Kidney epithelial cell (primary cell): ENCODE results near the gene GOT1. TPM values are rescaled to one million over a fixed set of nuclear protein-coding genes. Genes with fewer than 3 reads are reported as not detected.

Experiments used
- total RNA-seq: library from RNA; depleted of rRNA; stranded (reverse); fragments of >200 nt; gene quantifications from 2 replicates; pipeline ENCODE4 v1.2.3, GENCODE V29; 2015

The GOT1 gene
- total RNA-seq, 1 donor from 2014 or later, result 73.7 TPM

Other genes with a start within 250 kb of the GOT1 start
- gene HPSE2, start 194.8 kb downstream of the GOT1 start, total RNA-seq, result not detected in 2 replicates
- gene CNNM1, start 101.3 kb downstream of the GOT1 start, total RNA-seq, result 0.62 and 0.92 TPM in 2 replicates
- gene NKX2-3, start 102.3 kb upstream of the GOT1 start, total RNA-seq, result not detected in 2 replicates
- gene SLC25A28, start 189.8 kb upstream of the GOT1 start, total RNA-seq, result 7.9 and 8.1 TPM in 2 replicates
- 27.7 and 29.1 TPM in 2 replicates for gene ENTPD7, start 228.9 kb upstream of the GOT1 start, total RNA-seq